WTC11 (cell line): ENCODE measurements around the gene ALCAM. TPM values are rescaled to one million over a fixed set of nuclear protein-coding genes. Genes with fewer than 3 reads are reported as not detected.

ENCODE experiments used
- ATAC-seq: fragments of 200-7000 bp; cut with Tn5 transposase; 2 replicates; pipeline ENCODE4 v1.10.0; 2021; ENCODE audit warnings: mild to moderate bottlenecking, moderate library complexity
- CTCF ChIA-PET: fragments of 300-600 bp; sonication (Branson Sonifier 250); formaldehyde crosslinking; loops from one replicate; lab custom pipeline; 2021; ENCODE audit warnings: antibody characterized with exemption; lab: Charles Lee
- POLR2A ChIA-PET: fragments of 350-600 bp; sonication (Branson Sonifier 250); formaldehyde crosslinking; loops from one replicate; lab custom pipeline; 2021; ENCODE audit warnings: antibody characterized with exemption; lab: Charles Lee
- DNase-seq: peaks from one replicate; pipeline ENCODE4 v3.0.0; 2021; ENCODE audit warnings: low spot score
- H3K27ac Mint-ChIP-seq: 2 replicates; pipeline ENCODE4 v1.8.0; 2021; ENCODE audit warnings: mixed read lengths
- H3K27me3 Mint-ChIP-seq: 2 replicates; pipeline ENCODE4 v1.8.0; 2021; ENCODE audit warnings: low read depth, mild to moderate bottlenecking, moderate library complexity, mixed read lengths
- H3K36me3 Mint-ChIP-seq: 2 replicates; pipeline ENCODE4 v1.8.0; 2021; ENCODE audit warnings: mixed read lengths
- H3K4me1 Mint-ChIP-seq: 2 replicates; pipeline ENCODE4 v1.8.0; 2022; ENCODE audit warnings: mixed read lengths
- H3K4me3 Mint-ChIP-seq: 2 replicates; pipeline ENCODE4 v1.8.0; 2021; ENCODE audit warnings: mild to moderate bottlenecking, moderate library complexity, mixed read lengths
- H3K9me3 Mint-ChIP-seq: 2 replicates; pipeline ENCODE4 v1.8.0; 2021; ENCODE audit warnings: mixed read lengths
- ATF1 ChIP-seq: sonication (generic); formaldehyde crosslinking; IDR thresholded peaks from 2 replicates; pipeline ENCODE4 v1.8.1; 2023; ENCODE audit warnings: mild to moderate bottlenecking, moderate library complexity, missing genetic modification reagents
- EMX1 ChIP-seq: fragments of 250-450 bp; sonication (Bioruptor Pico); IDR thresholded peaks from 2 replicates; pipeline ENCODE4 v1.8.0; 2021; ENCODE audit warnings: mild to moderate bottlenecking
- ESRRA ChIP-seq: sonication (generic); formaldehyde crosslinking; IDR thresholded peaks from 2 replicates; pipeline ENCODE4 v1.8.1; 2022; ENCODE audit warnings: mild to moderate bottlenecking, missing genetic modification reagents, borderline replicate concordance
- GTF2I ChIP-seq: fragments of 250-450 bp; sonication (Bioruptor Pico); conservative IDR thresholded peaks from 2 replicates; pipeline ENCODE4 v1.4.0; 2021; ENCODE audit warnings: mild to moderate bottlenecking
- MYBL2 ChIP-seq: sonication (generic); formaldehyde crosslinking; IDR thresholded peaks from 2 replicates; pipeline ENCODE4 v1.8.1; 2023; ENCODE audit warnings: mild to moderate bottlenecking, moderate library complexity, missing genetic modification reagents
- NFYB ChIP-seq: sonication (generic); formaldehyde crosslinking; conservative IDR thresholded peaks from 2 replicates; pipeline ENCODE4 v1.8.0; 2022; ENCODE audit warnings: low read depth, missing genetic modification reagents
- NR1H2 ChIP-seq: sonication (generic); formaldehyde crosslinking; IDR thresholded peaks from 2 replicates; pipeline ENCODE4 v1.9.0; 2021; ENCODE audit warnings: mild to moderate bottlenecking, moderate library complexity, missing genetic modification reagents
- OVOL2 ChIP-seq: fragments of 250-450 bp; sonication (Bioruptor Pico); IDR thresholded peaks from 2 replicates; pipeline ENCODE4 v1.9.0; 2021; ENCODE audit warnings: mild to moderate bottlenecking, borderline replicate concordance
- RELA ChIP-seq: sonication (generic); formaldehyde crosslinking; IDR thresholded peaks from 2 replicates; pipeline ENCODE4 v1.8.1; 2022; ENCODE audit warnings: missing genetic modification reagents, mild to moderate bottlenecking, borderline replicate concordance
- TEAD1 ChIP-seq: sonication (generic); formaldehyde crosslinking; IDR thresholded peaks from 2 replicates; pipeline ENCODE4 v1.8.0; 2022; ENCODE audit warnings: mild to moderate bottlenecking, missing genetic modification reagents
- ZNF317 ChIP-seq: sonication (generic); formaldehyde crosslinking; IDR thresholded peaks from 2 replicates; pipeline ENCODE4 v1.8.1; 2023; ENCODE audit warnings: low read depth, mild to moderate bottlenecking, moderate library complexity, missing genetic modification reagents, borderline replicate concordance
- ZNF396 ChIP-seq: fragments of 250-450 bp; sonication (Bioruptor Pico); IDR thresholded peaks from 2 replicates; pipeline ENCODE4 v1.8.0; 2021; ENCODE audit warnings: mild to moderate bottlenecking, moderate library complexity, borderline replicate concordance
- total RNA-seq: library from RNA; stranded (reverse); gene quantifications from 3 replicates; pipeline ENCODE4 v1.2.3, GENCODE V29; 2021
- TF ChIP-seq, protein P1 (sequence below): sonication (generic); formaldehyde crosslinking; IDR thresholded peaks from 2 replicates; pipeline ENCODE4 v1.8.1; 2022; ENCODE audit warnings: mild to moderate bottlenecking, missing genetic modification reagents, moderate library complexity, borderline replicate concordance
- TF ChIP-seq, protein P2 (sequence below): sonication (generic); formaldehyde crosslinking; IDR thresholded peaks from 2 replicates; pipeline ENCODE4 v1.8.0; 2022; ENCODE audit warnings: mild to moderate bottlenecking, missing genetic modification reagents
- TF ChIP-seq, protein P3 (sequence below): sonication (generic); formaldehyde crosslinking; IDR thresholded peaks from 2 replicates; pipeline ENCODE4 v1.8.1; 2023; ENCODE audit warnings: mild to moderate bottlenecking, missing genetic modification reagents
- TF ChIP-seq, protein P4 (sequence below): sonication (generic); formaldehyde crosslinking; IDR thresholded peaks from 2 replicates; pipeline ENCODE4 v1.8.0; 2022; ENCODE audit warnings: mild to moderate bottlenecking, missing genetic modification reagents
- TF ChIP-seq, protein P5 (sequence below): sonication (generic); formaldehyde crosslinking; IDR thresholded peaks from 2 replicates; pipeline ENCODE4 v1.8.0; 2023; ENCODE audit warnings: missing genetic modification reagents, mild to moderate bottlenecking, borderline replicate concordance
- TF ChIP-seq, protein P6 (sequence below): sonication (generic); formaldehyde crosslinking; IDR thresholded peaks from 2 replicates; pipeline ENCODE4 v1.8.1; 2023; ENCODE audit warnings: mild to moderate bottlenecking, missing genetic modification reagents, moderate library complexity

The ALCAM gene
- total RNA-seq, 1 experiment from 2014 or later, result 30.7 TPM

DNA sequence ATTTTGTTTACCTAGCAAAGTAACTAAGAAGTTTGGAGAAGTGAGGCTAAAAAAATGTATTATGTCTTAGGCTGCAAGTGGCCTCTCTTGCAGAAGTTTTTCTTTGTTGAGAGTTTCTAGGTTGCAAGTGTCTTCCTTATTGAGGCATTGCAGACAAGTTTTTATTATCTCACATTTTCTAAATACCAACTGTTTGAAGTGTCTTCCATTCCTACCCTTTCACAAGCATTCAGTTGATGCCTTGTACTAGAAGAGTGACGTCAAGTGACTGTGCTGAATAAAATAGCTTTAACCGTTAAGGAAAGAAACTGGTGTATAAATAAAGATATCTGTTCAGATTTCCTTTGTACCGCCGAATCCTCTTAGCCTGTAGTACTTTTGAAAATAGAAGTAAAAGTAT is 123.3 kb downstream of the ALCAM start (continued):
- TF ChIP-seq, protein P1, sequence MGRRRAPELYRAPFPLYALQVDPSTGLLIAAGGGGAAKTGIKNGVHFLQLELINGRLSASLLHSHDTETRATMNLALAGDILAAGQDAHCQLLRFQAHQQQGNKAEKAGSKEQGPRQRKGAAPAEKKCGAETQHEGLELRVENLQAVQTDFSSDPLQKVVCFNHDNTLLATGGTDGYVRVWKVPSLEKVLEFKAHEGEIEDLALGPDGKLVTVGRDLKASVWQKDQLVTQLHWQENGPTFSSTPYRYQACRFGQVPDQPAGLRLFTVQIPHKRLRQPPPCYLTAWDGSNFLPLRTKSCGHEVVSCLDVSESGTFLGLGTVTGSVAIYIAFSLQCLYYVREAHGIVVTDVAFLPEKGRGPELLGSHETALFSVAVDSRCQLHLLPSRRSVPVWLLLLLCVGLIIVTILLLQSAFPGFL, result no peak
- no peak for TF ChIP-seq NR1H2 (CRISPR knock-in tag)
- no peak for TF ChIP-seq MYBL2 (CRISPR knock-in tag)
- TF ChIP-seq, protein P2, sequence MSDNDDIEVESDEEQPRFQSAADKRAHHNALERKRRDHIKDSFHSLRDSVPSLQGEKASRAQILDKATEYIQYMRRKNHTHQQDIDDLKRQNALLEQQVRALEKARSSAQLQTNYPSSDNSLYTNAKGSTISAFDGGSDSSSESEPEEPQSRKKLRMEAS (CRISPR knock-in tag), result no peak
- TF ChIP-seq ZNF317 (CRISPR knock-in tag), result no peak
- TF ChIP-seq GTF2I (CRISPR knock-in tag), result no peak
- no peak for TF ChIP-seq OVOL2
- TF ChIP-seq, protein P3, sequence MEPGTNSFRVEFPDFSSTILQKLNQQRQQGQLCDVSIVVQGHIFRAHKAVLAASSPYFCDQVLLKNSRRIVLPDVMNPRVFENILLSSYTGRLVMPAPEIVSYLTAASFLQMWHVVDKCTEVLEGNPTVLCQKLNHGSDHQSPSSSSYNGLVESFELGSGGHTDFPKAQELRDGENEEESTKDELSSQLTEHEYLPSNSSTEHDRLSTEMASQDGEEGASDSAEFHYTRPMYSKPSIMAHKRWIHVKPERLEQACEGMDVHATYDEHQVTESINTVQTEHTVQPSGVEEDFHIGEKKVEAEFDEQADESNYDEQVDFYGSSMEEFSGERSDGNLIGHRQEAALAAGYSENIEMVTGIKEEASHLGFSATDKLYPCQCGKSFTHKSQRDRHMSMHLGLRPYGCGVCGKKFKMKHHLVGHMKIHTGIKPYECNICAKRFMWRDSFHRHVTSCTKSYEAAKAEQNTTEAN, result no peak

DNA sequence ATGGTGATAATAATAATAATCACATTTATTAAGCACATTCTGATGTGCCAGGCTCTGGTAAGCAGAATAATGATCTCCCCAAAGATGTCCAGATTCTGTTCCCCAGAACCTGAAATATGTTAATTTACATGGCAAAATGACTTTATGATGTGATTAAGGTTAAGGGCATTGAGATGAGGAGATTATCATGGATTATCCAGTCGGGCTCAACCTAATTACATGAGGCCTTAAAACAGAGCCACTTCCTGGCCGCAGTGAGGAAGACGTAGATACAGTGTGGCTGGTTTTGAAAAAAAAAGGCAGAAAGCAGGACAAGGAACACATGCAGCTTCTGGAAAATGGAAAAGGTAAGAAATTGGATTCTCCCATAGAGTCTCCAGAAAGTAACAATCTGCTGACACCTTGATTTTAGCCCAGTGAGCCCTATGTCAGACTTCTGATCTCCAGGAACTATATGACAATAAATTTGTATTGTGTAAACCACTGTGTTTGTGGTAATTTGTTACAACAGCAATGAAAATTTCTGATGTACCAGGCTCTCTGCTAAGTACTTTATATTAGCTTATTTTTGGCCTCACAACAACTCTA is 126.7 kb downstream of the ALCAM start:
- Mint-ChIP-seq H3K36me3 (peaks cover 34% of the 10 kb centered on the region), H3K4me3 (no peak overlapping the region), H3K27ac (no peak overlapping the region), H3K9me3 (peaks cover 37% of the 10 kb centered on the region), H3K4me1 (peaks cover 24% of the 10 kb centered on the region), H3K27me3 (no peaks in the 10 kb centered on the region)
- ATAC-seq (no peak), DNase-seq (no peak)
- ChIA-PET POLR2A (no interaction called here), CTCF (no interaction called here)
- TF ChIP-seq TEAD1 (no peak), MYBL2 (CRISPR knock-in tag) (no peak), ESRRA (CRISPR knock-in tag) (no peak), ZNF396 (CRISPR knock-in tag) (no peak), NFYB (CRISPR knock-in tag) (no peak), EMX1 (CRISPR knock-in tag) (no peak), ATF1 (CRISPR knock-in tag) (no peak), RELA (no peak), OVOL2 (no peak)
- TF ChIP-seq, protein P3, result no peak
- TF ChIP-seq, protein P4, sequence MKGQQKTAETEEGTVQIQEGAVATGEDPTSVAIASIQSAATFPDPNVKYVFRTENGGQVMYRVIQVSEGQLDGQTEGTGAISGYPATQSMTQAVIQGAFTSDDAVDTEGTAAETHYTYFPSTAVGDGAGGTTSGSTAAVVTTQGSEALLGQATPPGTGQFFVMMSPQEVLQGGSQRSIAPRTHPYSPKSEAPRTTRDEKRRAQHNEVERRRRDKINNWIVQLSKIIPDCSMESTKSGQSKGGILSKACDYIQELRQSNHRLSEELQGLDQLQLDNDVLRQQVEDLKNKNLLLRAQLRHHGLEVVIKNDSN (CRISPR knock-in tag), result no peak
- TF ChIP-seq, protein P5, sequence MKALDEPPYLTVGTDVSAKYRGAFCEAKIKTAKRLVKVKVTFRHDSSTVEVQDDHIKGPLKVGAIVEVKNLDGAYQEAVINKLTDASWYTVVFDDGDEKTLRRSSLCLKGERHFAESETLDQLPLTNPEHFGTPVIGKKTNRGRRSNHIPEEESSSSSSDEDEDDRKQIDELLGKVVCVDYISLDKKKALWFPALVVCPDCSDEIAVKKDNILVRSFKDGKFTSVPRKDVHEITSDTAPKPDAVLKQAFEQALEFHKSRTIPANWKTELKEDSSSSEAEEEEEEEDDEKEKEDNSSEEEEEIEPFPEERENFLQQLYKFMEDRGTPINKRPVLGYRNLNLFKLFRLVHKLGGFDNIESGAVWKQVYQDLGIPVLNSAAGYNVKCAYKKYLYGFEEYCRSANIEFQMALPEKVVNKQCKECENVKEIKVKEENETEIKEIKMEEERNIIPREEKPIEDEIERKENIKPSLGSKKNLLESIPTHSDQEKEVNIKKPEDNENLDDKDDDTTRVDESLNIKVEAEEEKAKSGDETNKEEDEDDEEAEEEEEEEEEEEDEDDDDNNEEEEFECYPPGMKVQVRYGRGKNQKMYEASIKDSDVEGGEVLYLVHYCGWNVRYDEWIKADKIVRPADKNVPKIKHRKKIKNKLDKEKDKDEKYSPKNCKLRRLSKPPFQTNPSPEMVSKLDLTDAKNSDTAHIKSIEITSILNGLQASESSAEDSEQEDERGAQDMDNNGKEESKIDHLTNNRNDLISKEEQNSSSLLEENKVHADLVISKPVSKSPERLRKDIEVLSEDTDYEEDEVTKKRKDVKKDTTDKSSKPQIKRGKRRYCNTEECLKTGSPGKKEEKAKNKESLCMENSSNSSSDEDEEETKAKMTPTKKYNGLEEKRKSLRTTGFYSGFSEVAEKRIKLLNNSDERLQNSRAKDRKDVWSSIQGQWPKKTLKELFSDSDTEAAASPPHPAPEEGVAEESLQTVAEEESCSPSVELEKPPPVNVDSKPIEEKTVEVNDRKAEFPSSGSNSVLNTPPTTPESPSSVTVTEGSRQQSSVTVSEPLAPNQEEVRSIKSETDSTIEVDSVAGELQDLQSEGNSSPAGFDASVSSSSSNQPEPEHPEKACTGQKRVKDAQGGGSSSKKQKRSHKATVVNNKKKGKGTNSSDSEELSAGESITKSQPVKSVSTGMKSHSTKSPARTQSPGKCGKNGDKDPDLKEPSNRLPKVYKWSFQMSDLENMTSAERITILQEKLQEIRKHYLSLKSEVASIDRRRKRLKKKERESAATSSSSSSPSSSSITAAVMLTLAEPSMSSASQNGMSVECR, result no peak
- TF ChIP-seq, protein P6, sequence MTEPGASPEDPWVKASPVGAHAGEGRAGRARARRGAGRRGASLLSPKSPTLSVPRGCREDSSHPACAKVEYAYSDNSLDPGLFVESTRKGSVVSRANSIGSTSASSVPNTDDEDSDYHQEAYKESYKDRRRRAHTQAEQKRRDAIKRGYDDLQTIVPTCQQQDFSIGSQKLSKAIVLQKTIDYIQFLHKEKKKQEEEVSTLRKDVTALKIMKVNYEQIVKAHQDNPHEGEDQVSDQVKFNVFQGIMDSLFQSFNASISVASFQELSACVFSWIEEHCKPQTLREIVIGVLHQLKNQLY (CRISPR knock-in tag), result no peak
